Measurements from ENCODE around the gene IGF1R.
A peak's percentile ranks its signal among the peaks of the same experiment; 100 is the strongest.

Gene IGF1R

GRCh38 chr15:98842192-98842972 is 194.0 kb downstream of the IGF1R start:
- DNase-seq = no peak

- no peak for DNase-seq
These were observed 194.6 kb downstream of the IGF1R start for GRCh38 chr15:98842973-98843285.

GRCh38 chr15:98843844-98844243 is 195.5 kb downstream of the IGF1R start:
- no peak for DNase-seq

- DNase-seq = no peak
These were observed 195.9 kb downstream of the IGF1R start for GRCh38 chr15:98844261-98844660.

GRCh38 chr15:98845138-98845884 is 197.0 kb downstream of the IGF1R start:
- no peak for DNase-seq

- DNase-seq = peak; percentile 33
These were observed 202.7 kb downstream of the IGF1R start for GRCh38 chr15:98850961-98851572.

- no peak for DNase-seq
These were observed 204.8 kb downstream of the IGF1R start for GRCh38 chr15:98853161-98853560.

- DNase-seq = no peak
These were observed 205.5 kb downstream of the IGF1R start for GRCh38 chr15:98853617-98854420.

GRCh38 chr15:98854496-98854895 is 206.2 kb downstream of the IGF1R start:
- DNase-seq = no peak

GRCh38 chr15:98855067-98855814 is 206.9 kb downstream of the IGF1R start:
- DNase-seq = no peak

- DNase-seq = no peak
These were observed 207.6 kb downstream of the IGF1R start for GRCh38 chr15:98855815-98856531.

- no peak for DNase-seq
These were observed 208.2 kb downstream of the IGF1R start for GRCh38 chr15:98856532-98856907.

GRCh38 chr15:98858610-98859023 is 210.3 kb downstream of the IGF1R start:
- DNase-seq = no peak

- DNase-seq = no peak
These were observed 210.8 kb downstream of the IGF1R start for GRCh38 chr15:98859149-98859548.

- no peak for DNase-seq
These were observed 212.1 kb downstream of the IGF1R start for GRCh38 chr15:98860281-98861041.

- no peak for DNase-seq
These were observed 212.8 kb downstream of the IGF1R start for GRCh38 chr15:98861188-98861587.

- no peak for DNase-seq
These were observed 215.6 kb downstream of the IGF1R start for GRCh38 chr15:98863983-98864382.

- peak; percentile 37 for DNase-seq
These were observed 217.3 kb downstream of the IGF1R start for GRCh38 chr15:98865397-98866339.

- DNase-seq = no peak
These were observed 218.2 kb downstream of the IGF1R start for GRCh38 chr15:98866511-98866910.

GRCh38 chr15:98868564-98868963 is 220.2 kb downstream of the IGF1R start:
- DNase-seq = no peak

Data from NCI-H1436 (cell line).